ENCODE results near the gene CCSER2.

- TF ChIP-seq POLR2AphosphoS5 (IDR thresholded peaks at IDR 0.05; ENCODE audit: low read depth, low read length) (no peak), POLR2A (IDR thresholded peaks at IDR 0.05; ENCODE audit: borderline replicate concordance, extremely low read depth, insufficient read depth, insufficient read length) (no peak), RAD21 (IDR thresholded peaks at IDR 0.05; ENCODE audit: low read depth) (no peak), EGR1 (IDR thresholded peaks at IDR 0.05; ENCODE audit: low read depth) (no peak), SP1 (IDR thresholded peaks at IDR 0.05; ENCODE audit: low read depth) (no peak), ZNF274 (IDR thresholded peaks at IDR 0.05; ENCODE audit: low read depth, low read length) (no peak), ATF3 (IDR thresholded peaks at IDR 0.05) (no peak)
- TF ChIP-seq, protein P1, sequence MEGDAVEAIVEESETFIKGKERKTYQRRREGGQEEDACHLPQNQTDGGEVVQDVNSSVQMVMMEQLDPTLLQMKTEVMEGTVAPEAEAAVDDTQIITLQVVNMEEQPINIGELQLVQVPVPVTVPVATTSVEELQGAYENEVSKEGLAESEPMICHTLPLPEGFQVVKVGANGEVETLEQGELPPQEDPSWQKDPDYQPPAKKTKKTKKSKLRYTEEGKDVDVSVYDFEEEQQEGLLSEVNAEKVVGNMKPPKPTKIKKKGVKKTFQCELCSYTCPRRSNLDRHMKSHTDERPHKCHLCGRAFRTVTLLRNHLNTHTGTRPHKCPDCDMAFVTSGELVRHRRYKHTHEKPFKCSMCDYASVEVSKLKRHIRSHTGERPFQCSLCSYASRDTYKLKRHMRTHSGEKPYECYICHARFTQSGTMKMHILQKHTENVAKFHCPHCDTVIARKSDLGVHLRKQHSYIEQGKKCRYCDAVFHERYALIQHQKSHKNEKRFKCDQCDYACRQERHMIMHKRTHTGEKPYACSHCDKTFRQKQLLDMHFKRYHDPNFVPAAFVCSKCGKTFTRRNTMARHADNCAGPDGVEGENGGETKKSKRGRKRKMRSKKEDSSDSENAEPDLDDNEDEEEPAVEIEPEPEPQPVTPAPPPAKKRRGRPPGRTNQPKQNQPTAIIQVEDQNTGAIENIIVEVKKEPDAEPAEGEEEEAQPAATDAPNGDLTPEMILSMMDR (IDR thresholded peaks at IDR 0.05 in 2 of 3, conservative IDR thresholded peaks at IDR 0.05 in 1 of 3; ENCODE audit: borderline replicate concordance in 1 of 3, insufficient read depth in 1 of 3, low read depth in 2 of 3, low read length in 2 of 3) = no peak
Observed at GRCh38 chr10:84337199-84337598, 8.8 kb downstream of the CCSER2 start.
